IPS-15b (cell line): ENCODE results near the gene CRY1.
"Not testable (repeated sequence)": the region's sequence is repeated elsewhere in the genome, so short reads cannot be mapped to it uniquely, and the experiment has no call there.

Experiments
- H3K27me3 ChIP-seq: one replicate; pipeline ENCODE4 v1.6.1; 2013; ENCODE audit warnings: low read length; ENCODE audit not compliant: control insufficient read depth, insufficient read depth
- H3K36me3 ChIP-seq: one replicate; pipeline ENCODE4 v1.6.1; 2013; ENCODE audit warnings: low read length; ENCODE audit not compliant: control insufficient read depth, insufficient read depth
- H3K4me1 ChIP-seq: one replicate; pipeline ENCODE4 v1.6.1; 2013; ENCODE audit warnings: mild to moderate bottlenecking, low read length; ENCODE audit not compliant: control insufficient read depth, insufficient read depth
- H3K4me3 ChIP-seq: one replicate; pipeline ENCODE4 v1.5.1; 2013; ENCODE audit warnings: low read depth, low read length
- H3K9ac ChIP-seq: one replicate; pipeline ENCODE4 v1.6.1; 2013; ENCODE audit warnings: low read depth, mild to moderate bottlenecking, low read length
- H3K9me3 ChIP-seq: one replicate; pipeline ENCODE4 v1.6.1; 2013; ENCODE audit warnings: mild to moderate bottlenecking, low read length; ENCODE audit not compliant: control insufficient read depth, insufficient read depth

Gene CRY1

GRCh38 chr12:107090711-107091110 lies 2.6 kb downstream of the CRY1 start:
- Histone ChIP-seq H3K4me3 (no peak overlapping the region), H3K4me1 (peaks cover 3% of the 10 kb centered on the region), H3K36me3 (no peaks in the 10 kb centered on the region), H3K9ac (no peak overlapping the region), H3K27me3 (no peaks in the 10 kb centered on the region), H3K9me3 (no peaks in the 10 kb centered on the region)

GRCh38 chr12:107088912-107089311 lies 4.4 kb downstream of the CRY1 start:
- Histone ChIP-seq H3K9ac (no peak overlapping the region), H3K9me3 (no peaks in the 10 kb centered on the region), H3K27me3 (no peaks in the 10 kb centered on the region), H3K4me1 (peaks cover 3% of the 10 kb centered on the region), H3K4me3 (no peak overlapping the region), H3K36me3 (no peaks in the 10 kb centered on the region)

GRCh38 chr12:107086314-107086713 lies 7.0 kb downstream of the CRY1 start:
- no peaks in the 10 kb centered on the region for H3K9me3 ChIP-seq
- no peak overlapping the region for H3K4me3 ChIP-seq
- H3K27me3 ChIP-seq = no peaks in the 10 kb centered on the region
- H3K36me3 ChIP-seq = no peaks in the 10 kb centered on the region
- H3K9ac ChIP-seq = no peak overlapping the region
- H3K4me1 ChIP-seq = no peaks in the 10 kb centered on the region

GRCh38 chr12:107081778-107082177 lies 11.6 kb downstream of the CRY1 start:
- H3K9me3 ChIP-seq = no peaks in the 10 kb centered on the region
- no peaks in the 10 kb centered on the region for H3K27me3 ChIP-seq
- no peaks in the 10 kb centered on the region for H3K36me3 ChIP-seq

GRCh38 chr12:107080299-107080698 lies 13.1 kb downstream of the CRY1 start:
- Histone ChIP-seq H3K9me3 (no peaks in the 10 kb centered on the region), H3K4me3 (no peak overlapping the region), H3K27me3 (no peaks in the 10 kb centered on the region), H3K9ac (no peak overlapping the region), H3K36me3 (no peaks in the 10 kb centered on the region), H3K4me1 (peaks cover 5% of the 10 kb centered on the region)

More at GRCh38 chr12:107081778-107082177, 11.6 kb downstream of the CRY1 start:
- no peak overlapping the region for H3K4me3 ChIP-seq
- H3K9ac ChIP-seq = no peak overlapping the region
- peaks cover 5% of the 10 kb centered on the region for H3K4me1 ChIP-seq

GRCh38 chr12:107079172-107080011 lies 14.0 kb downstream of the CRY1 start:
- Histone ChIP-seq H3K4me1 (peaks cover 5% of the 10 kb centered on the region), H3K27me3 (no peaks in the 10 kb centered on the region), H3K9me3 (no peaks in the 10 kb centered on the region), H3K36me3 (no peaks in the 10 kb centered on the region), H3K4me3 (no peak overlapping the region), H3K9ac (no peak overlapping the region)

- H3K4me3 ChIP-seq, H3K36me3 ChIP-seq, H3K27me3 ChIP-seq, H3K9ac ChIP-seq, H3K9me3 ChIP-seq, H3K4me1 ChIP-seq: not testable (repeated sequence)
Observed at GRCh38 chr12:107073266-107073665, 20.1 kb downstream of the CRY1 start.

- Histone ChIP-seq H3K4me1 (no peaks in the 10 kb centered on the region), H3K4me3 (no peak overlapping the region), H3K27me3 (no peaks in the 10 kb centered on the region), H3K36me3 (no peaks in the 10 kb centered on the region), H3K9me3 (no peaks in the 10 kb centered on the region), H3K9ac (no peak overlapping the region)
Observed at GRCh38 chr12:107066691-107067090, 26.7 kb downstream of the CRY1 start.

GRCh38 chr12:107064687-107065086 lies 28.7 kb downstream of the CRY1 start:
- no peak overlapping the region for H3K4me3 ChIP-seq
- no peaks in the 10 kb centered on the region for H3K27me3 ChIP-seq
- H3K36me3 ChIP-seq = no peaks in the 10 kb centered on the region
- H3K9ac ChIP-seq = no peak overlapping the region
- no peaks in the 10 kb centered on the region for H3K4me1 ChIP-seq
- H3K9me3 ChIP-seq = no peaks in the 10 kb centered on the region

- Histone ChIP-seq H3K9me3 (no peaks in the 10 kb centered on the region), H3K27me3 (no peaks in the 10 kb centered on the region), H3K36me3 (no peaks in the 10 kb centered on the region), H3K4me1 (no peaks in the 10 kb centered on the region), H3K4me3 (no peak overlapping the region), H3K9ac (no peak overlapping the region)
Observed at GRCh38 chr12:107064243-107064642, 29.1 kb downstream of the CRY1 start.

- Histone ChIP-seq H3K4me3 (no peak overlapping the region), H3K36me3 (no peaks in the 10 kb centered on the region), H3K4me1 (peaks cover 2% of the 10 kb centered on the region), H3K9ac (no peak overlapping the region), H3K9me3 (no peaks in the 10 kb centered on the region), H3K27me3 (no peaks in the 10 kb centered on the region)
Observed at GRCh38 chr12:107058190-107058589, 35.2 kb downstream of the CRY1 start.

GRCh38 chr12:107057071-107057834 lies 36.1 kb downstream of the CRY1 start:
- no peak overlapping the region for H3K4me3 ChIP-seq
- H3K36me3 ChIP-seq = no peaks in the 10 kb centered on the region
- peaks cover 2% of the 10 kb centered on the region for H3K4me1 ChIP-seq
- no peaks in the 10 kb centered on the region for H3K27me3 ChIP-seq
- no peaks in the 10 kb centered on the region for H3K9me3 ChIP-seq
- no peak overlapping the region for H3K9ac ChIP-seq
